NOMO-1 treated with DMSO at 0.1 percent for 48 hours (cell line): ENCODE measurements around the gene PAN3.
"Not testable (repeated sequence)": the region's sequence is repeated elsewhere in the genome, so short reads cannot be mapped to it uniquely, and the experiment has no call there.

Experiments used
- DNase-seq: peaks from one replicate; lab custom pipeline; 2025; ENCODE audit not compliant: unreplicated experiment; lab: John Stamatoyannopoulos, UW

PAN3 gene

GRCh38 chr13:28131646-28132045 lies 6.7 kb upstream of the PAN3 start:
- no peak for DNase-seq

- peak; percentile 44 for DNase-seq
Measured at GRCh38 chr13:28136916-28137315, 1.4 kb upstream of the PAN3 start.

GRCh38 chr13:28137596-28137995 lies 749 bp upstream of the PAN3 start:
- DNase-seq, result no peak

- peak; percentile 100 for DNase-seq
Measured at GRCh38 chr13:28138756-28139470, 568 bp downstream of the PAN3 start.

- no peak for DNase-seq
Measured at GRCh38 chr13:28140433-28141125, 2.2 kb downstream of the PAN3 start.

GRCh38 chr13:28141542-28141941 lies 3.2 kb downstream of the PAN3 start:
- not testable (repeated sequence) for DNase-seq

GRCh38 chr13:28145049-28145448 lies 6.7 kb downstream of the PAN3 start:
- no peak for DNase-seq

GRCh38 chr13:28147495-28147894 lies 9.2 kb downstream of the PAN3 start:
- DNase-seq, result no peak

GRCh38 chr13:28159057-28159456 lies 20.7 kb downstream of the PAN3 start:
- DNase-seq, result no peak

GRCh38 chr13:28161370-28161769 lies 23.0 kb downstream of the PAN3 start:
- no peak for DNase-seq

GRCh38 chr13:28163587-28163986 lies 25.2 kb downstream of the PAN3 start:
- no peak for DNase-seq

GRCh38 chr13:28166257-28166656 lies 27.9 kb downstream of the PAN3 start:
- DNase-seq, result no peak

GRCh38 chr13:28171266-28171665 lies 32.9 kb downstream of the PAN3 start:
- DNase-seq, result no peak

GRCh38 chr13:28172947-28173346 lies 34.6 kb downstream of the PAN3 start:
- no peak for DNase-seq

GRCh38 chr13:28173793-28174192 lies 35.4 kb downstream of the PAN3 start:
- no peak for DNase-seq

GRCh38 chr13:28177327-28177726 lies 39.0 kb downstream of the PAN3 start:
- DNase-seq, result no peak

- no peak for DNase-seq
Measured at GRCh38 chr13:28177877-28178276, 39.5 kb downstream of the PAN3 start.

- no peak for DNase-seq
Measured at GRCh38 chr13:28179974-28180373, 41.6 kb downstream of the PAN3 start.

- no peak for DNase-seq
Measured at GRCh38 chr13:28181413-28181812, 43.1 kb downstream of the PAN3 start.

GRCh38 chr13:28185256-28185655 lies 46.9 kb downstream of the PAN3 start:
- no peak for DNase-seq

- no peak for DNase-seq
Measured at GRCh38 chr13:28199089-28199488, 60.7 kb downstream of the PAN3 start.

- no peak for DNase-seq
Measured at GRCh38 chr13:28204043-28204442, 65.7 kb downstream of the PAN3 start.
